ENCODE data around the gene CASZ1.
A peak's percentile ranks its signal among the peaks of the same experiment; 100 is the strongest.

CASZ1 gene

GRCh38 chr1:10727751-10728232 lies 68.7 kb downstream of the CASZ1 start:
- no peak for DNase-seq (ENCODE audit: low spot score)

GRCh38 chr1:10726355-10726754 lies 70.1 kb downstream of the CASZ1 start:
- DNase-seq (ENCODE audit: low spot score): no peak

DNA sequence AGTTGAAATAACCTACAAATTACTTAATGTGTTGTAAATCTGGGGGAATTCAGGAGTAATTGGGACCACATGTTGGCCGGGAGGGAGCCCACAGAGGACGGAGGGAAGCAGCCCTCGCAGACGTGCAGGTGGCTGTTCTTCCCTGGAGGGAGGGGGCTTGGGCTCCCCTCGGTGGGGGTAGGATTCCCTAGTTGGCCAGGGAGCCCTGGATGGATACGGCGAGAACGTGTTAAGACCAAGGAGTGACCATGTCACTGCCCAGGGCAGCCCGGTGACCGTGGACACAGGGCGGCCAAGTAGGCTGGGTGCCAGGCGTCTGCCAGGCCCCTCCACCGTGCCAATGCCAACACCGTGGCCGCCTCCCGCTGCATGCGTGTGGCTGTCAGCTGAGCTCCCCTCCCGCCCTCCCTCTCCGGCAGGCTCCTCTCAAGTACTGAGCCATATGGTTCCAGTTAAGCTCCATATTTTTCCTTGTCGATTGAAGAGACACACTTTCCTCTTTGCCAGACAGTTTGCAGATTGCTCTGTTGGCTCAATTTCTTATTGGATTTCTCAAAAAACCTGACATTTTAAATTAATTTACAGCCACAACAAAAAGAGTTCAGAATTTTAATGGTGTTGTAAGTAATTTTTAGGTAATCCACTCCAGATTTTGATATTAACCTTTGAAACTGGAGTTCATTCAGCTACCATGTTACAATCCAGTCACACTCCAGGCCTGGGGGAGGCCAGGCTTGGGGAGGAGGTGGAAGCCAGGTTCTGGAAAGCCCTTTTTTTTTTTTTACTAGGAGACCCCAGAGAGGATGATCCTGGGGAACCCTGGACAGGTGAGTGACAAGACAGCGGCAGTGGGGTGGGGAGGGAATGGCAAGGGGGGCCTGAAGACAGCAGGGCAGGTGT lies 71.2 kb downstream of the CASZ1 start:
- no peak for DNase-seq (ENCODE audit: low spot score)

DNA sequence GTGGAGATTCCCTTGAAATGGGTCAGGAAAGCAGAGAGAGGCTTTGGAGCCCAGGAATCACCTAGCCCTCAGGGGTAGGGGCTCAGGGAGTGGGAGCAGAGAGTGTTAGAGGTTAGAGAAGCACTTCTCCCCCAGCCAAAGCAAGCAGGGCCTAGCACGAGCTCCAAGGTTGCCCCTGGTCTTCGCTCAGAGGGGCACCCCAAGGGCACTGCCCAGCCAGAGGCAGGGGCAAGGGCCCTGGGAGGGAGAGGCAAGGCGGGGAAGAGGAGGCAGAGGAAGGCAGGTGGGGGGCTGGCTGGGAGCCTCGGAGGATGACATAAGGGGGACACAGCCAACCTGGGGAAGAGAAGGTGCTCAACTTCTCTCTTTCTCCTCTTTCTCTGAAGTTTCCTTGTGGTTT lies 71.9 kb downstream of the CASZ1 start:
- no peak for DNase-seq (ENCODE audit: low spot score)

- peak; percentile 68 for DNase-seq (ENCODE audit: low spot score)
Measured at GRCh38 chr1:10724052-10724494, 72.4 kb downstream of the CASZ1 start.

- DNase-seq (ENCODE audit: low spot score): no peak
Measured at GRCh38 chr1:10723317-10723716, 73.1 kb downstream of the CASZ1 start.

- DNase-seq (ENCODE audit: low spot score): no peak
Measured at GRCh38 chr1:10722803-10723202, 73.6 kb downstream of the CASZ1 start.

- DNase-seq (ENCODE audit: low spot score): no peak
Measured at GRCh38 chr1:10721381-10722321, 74.8 kb downstream of the CASZ1 start.

DNA sequence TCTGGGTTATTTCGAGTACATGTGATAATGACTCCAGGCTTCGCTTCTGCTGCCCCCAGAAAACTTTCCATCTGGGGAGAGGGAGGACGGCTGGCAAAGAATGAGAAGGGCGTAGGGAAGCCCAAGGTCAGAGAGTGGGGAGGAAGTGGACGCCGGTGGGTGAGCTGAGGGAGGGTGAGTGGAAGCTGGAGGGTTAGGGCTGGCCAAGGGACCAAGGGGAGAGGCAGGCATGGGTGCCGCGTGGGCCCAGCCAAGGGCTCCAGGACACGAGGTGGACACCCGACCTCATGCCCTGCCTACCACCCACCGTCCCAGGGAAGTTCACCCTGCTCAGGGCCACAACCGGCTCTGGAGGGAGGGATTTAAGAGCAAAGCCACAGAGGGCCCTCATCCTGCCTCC lies 75.8 kb downstream of the CASZ1 start:
- DNase-seq (ENCODE audit: low spot score): no peak

DNA sequence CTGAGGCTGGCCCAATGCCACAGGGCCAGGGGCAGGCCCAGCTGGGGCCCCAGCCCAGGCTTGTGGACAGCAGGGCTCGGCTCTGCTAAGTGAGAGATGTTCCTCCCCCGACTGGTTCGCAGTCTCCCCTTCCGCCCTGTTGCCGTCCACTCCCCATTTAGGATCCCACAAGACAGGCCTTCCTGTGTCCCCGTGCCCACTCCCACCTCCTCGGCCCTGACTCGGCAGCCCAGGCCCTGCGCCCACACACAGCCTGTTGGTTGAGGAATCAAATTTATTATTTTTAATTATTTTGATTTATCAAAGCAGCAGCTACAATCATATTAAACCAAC lies 78.4 kb downstream of the CASZ1 start:
- no peak for DNase-seq (ENCODE audit: low spot score)

- no peak for DNase-seq (ENCODE audit: low spot score)
Measured at GRCh38 chr1:10717296-10718082, 79.0 kb downstream of the CASZ1 start.

DNA sequence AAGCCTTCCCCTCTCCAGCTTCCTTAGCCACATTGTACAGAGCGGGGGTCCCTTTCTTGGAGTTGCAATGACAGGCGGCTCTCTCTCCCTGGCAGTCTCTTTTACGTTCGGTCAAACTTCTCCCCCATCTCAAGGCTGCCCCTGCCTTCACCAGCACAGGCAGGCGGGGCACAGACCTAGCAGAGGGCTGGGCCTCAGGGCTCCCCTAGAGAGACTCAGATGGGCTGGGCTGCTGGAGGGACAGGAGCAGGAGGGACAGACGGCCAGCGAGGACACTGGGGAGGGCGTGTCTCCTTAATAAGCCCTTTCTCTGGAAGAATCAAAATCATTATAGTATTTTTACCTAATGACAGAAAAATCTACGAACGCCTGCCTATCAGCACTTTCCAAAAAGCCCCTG lies 79.6 kb downstream of the CASZ1 start:
- DNase-seq (ENCODE audit: low spot score): no peak

DNA sequence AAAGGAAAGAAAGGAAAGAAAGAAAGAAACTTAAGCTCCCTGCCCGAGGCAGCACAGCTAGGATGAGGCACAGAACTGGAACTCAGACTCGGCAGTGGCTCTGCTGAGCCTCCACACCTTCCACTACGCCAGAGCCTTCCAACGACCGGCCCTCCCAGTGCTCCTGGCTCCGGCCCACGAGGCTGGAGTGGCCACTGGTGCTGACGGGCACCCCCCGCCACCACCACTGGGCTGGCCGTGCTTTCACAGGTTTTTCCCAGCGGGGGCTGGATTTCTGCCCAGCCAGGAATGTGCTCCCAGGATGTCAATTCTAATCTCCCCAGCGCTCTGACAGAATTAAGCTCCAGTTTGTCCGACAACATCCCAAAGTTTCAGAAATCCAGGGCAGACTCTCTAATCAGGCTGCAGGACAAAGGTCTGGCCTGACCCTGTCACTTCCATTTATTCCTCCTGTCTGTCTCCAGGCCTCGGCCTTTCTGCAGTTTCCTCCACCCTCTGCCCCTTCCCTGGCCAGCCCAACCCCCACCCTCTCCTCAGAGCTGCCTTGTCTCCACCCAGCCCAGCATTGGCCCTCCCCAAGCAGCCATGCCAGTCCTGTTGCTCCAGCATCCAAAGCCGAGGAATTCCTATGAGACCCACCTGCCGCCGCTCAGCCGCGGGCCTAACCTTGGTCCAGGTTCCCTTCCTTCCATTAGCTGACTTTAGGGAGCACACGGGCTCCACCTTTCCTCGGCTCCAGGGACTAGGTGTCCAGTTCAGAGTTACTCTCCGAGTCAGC lies 81.9 kb downstream of the CASZ1 start:
- DNase-seq (ENCODE audit: low spot score): no peak

DNA sequence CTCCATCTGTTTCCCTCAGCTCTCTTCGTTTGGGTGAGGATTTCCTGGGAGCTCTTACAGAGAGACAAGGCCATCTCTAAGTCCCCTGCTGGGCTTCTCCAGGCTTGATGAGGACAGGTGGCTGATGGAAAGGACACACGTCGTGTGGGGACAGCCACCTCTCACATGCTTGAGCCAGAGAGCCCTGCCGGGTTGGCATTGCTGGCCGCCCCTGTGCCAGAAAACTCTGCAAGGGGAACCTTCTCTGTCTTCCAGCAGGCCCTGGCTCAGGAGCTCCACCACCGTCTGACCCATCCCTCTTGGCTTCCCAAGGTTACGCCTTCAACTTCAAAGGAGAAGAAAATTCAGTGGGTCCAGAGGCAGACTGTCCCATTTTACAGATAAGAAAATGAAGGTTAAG lies 82.8 kb downstream of the CASZ1 start:
- no peak for DNase-seq (ENCODE audit: low spot score)

GRCh38 chr1:10712568-10713362 lies 83.7 kb downstream of the CASZ1 start:
- DNase-seq (ENCODE audit: low spot score): no peak

DNA sequence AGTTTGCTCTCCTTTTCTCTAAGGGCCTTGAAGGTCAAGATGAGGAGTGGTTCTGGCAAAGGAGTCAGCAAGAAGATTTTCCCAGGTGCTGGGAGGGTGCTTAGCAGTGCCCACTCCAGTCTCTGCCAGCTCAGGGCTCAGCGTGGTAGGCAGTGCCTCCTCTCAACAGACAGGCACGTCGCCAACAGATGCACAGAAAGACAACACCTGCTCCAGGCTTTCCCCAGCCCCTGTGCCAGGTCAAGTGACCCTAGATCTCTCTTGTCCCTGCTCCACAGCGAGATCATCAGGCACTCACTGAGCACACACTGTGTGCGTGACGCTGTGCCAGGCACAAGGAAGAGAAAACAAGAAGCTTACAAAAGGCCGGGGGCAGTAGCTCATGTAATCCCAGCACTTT lies 86.0 kb downstream of the CASZ1 start:
- no peak for DNase-seq (ENCODE audit: low spot score)

- DNase-seq (ENCODE audit: low spot score): no peak
Measured at GRCh38 chr1:10709646-10710045, 86.8 kb downstream of the CASZ1 start.

DNA sequence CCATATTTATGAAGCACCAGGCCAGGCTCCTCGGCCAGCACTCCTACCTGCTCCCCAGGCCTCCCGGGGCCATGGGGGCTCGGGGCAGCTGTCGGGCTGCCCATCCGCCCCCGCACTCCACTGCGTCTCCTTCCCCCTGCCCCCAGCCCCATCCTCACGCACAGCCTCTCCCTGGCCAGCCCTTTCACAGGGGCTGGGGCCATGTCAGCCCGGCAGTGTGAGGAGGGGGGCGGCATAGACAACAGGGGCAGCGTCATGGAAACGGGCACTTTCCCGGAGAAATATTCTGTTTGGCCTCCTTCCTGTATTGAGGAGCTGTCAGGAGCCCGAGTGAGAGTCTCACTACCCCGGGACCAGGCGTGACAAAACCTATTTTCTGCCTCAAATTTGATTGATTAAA lies 87.3 kb downstream of the CASZ1 start:
- no peak for DNase-seq (ENCODE audit: low spot score)

- no peak for DNase-seq (ENCODE audit: low spot score)
Measured at GRCh38 chr1:10708757-10709156, 87.7 kb downstream of the CASZ1 start.

DNA sequence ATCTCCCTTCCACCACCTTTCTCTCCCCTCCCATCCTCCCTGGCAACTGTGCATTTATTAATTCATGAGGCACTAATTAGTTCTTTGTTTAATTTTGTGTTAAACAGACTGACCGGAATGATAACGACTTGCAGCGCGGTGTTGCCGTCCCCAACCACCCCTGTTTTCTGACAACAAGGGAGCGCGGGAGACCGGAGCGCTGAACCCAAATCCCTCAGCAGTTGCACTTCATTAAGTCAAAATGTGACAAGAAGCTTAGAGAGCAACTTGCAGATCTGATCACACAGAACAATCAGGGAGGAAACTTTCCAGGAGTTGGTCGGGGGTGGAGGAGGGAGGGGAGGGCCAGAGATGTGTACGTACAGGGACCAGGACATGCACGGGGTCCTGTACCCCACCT lies 89.2 kb downstream of the CASZ1 start:
- DNase-seq (ENCODE audit: low spot score): no peak
